GM12878 (cell line): ENCODE data around the gene RNF13. TPM values are rescaled to one million over a fixed set of nuclear protein-coding genes. Genes with fewer than 3 reads are reported as not detected.

Experiments
- ATAC-seq: fragments of 200-7000 bp; cut with Tn5 transposase; 3 replicates; pipeline ENCODE4 v1.9.1; 2020; ENCODE audit warnings: mild to moderate bottlenecking, moderate library complexity
- BruUV-seq: library from RNA; stranded (reverse); fragments of 400-500 nt; replicated peaks from 2 replicates; lab custom pipeline; 2021; lab: Mats Ljungman, UMichigan
- CTCF ChIA-PET: fragments of 300-600 bp; sonication (Branson Sonifier 250); formaldehyde crosslinking; extraction: SDS; loops from one replicate; lab custom pipeline; 2021; ENCODE audit warnings: inconsistent platforms; lab: Yijun Ruan, JAX
- POLR2A ChIA-PET: fragments of 350-600 bp; formaldehyde crosslinking; extraction: SDS; loops from one replicate; lab custom pipeline; 2021; ENCODE audit warnings: inconsistent platforms; lab: Charles Lee
- RAD21 ChIA-PET: fragments of 300-600 bp; sonication (Branson Sonifier 250); formaldehyde crosslinking; loops from one replicate; lab custom pipeline; 2023; ENCODE audit warnings: antibody characterized with exemption; ENCODE audit not compliant: unreplicated experiment; lab: Charles Lee
- SMC1A ChIA-PET: fragments of 300-600 bp; sonication (Branson Sonifier 250); formaldehyde crosslinking; loops from one replicate; lab custom pipeline; 2023; ENCODE audit not compliant: unreplicated experiment, uncharacterized antibody; lab: Charles Lee
- DNase-seq: peaks from one replicate; pipeline ENCODE4 v3.0.0-alpha.2; 2011; ENCODE audit warnings: low read depth, low spot score
- FAIRE-seq: peaks from 3 replicates; lab custom pipeline; 2011; peaks lifted over from hg19 to GRCh38; lab: Jason Lieb, UNC
- H2AFZ ChIP-seq: 2 replicates; pipeline ENCODE4 v1.6.0; 2011; ENCODE audit warnings: low read depth, low read length, control low read depth; ENCODE audit not compliant: control insufficient read depth
- H3K27ac ChIP-seq: 2 replicates; pipeline ENCODE4 v1.5.1; 2011; ENCODE audit warnings: control low read depth; ENCODE audit not compliant: control insufficient read depth, insufficient read depth
- H3K27me3 ChIP-seq, 2 experiments: replicated peaks in 1 of 2; 2 replicates each; pipeline versions ENCODE4 v1.6.0 to v1.6.1; 2011; ENCODE audit warnings: low read length in 1 of 2; ENCODE audit not compliant: control insufficient read depth in 2 of 2, insufficient read depth in 2 of 2
- H3K36me3 ChIP-seq, 2 experiments: 2 replicates each; pipeline ENCODE4 v1.5.1; 2011; ENCODE audit warnings: low read length in 1 of 2; ENCODE audit not compliant: control insufficient read depth in 2 of 2, insufficient read depth in 2 of 2
- H3K4me1 ChIP-seq: 2 replicates; pipeline ENCODE4 v1.6.1; 2011; ENCODE audit warnings: mild to moderate bottlenecking, low read length, moderate library complexity, mixed read lengths; ENCODE audit not compliant: control insufficient read depth, insufficient read depth
- H3K4me2 ChIP-seq: 2 replicates; pipeline ENCODE4 v1.6.0; 2011; ENCODE audit warnings: control low read depth; ENCODE audit not compliant: control insufficient read depth, insufficient read depth
- H3K4me3 ChIP-seq: fragments of 200-600 bp; sonication (generic); 2 replicates; pipeline ENCODE4 v1.5.1; 2016
- H3K79me2 ChIP-seq: 2 replicates; pipeline ENCODE4 v1.6.0; 2011; ENCODE audit warnings: low read length; ENCODE audit not compliant: control insufficient read depth, insufficient read depth
- H3K9ac ChIP-seq: 2 replicates; pipeline ENCODE4 v1.8.0; 2011; ENCODE audit warnings: low read length, control low read depth, mixed read lengths; ENCODE audit not compliant: control insufficient read depth, insufficient read depth
- H3K9me3 ChIP-seq: replicated peaks from 3 replicates; pipeline ENCODE4 v1.5.1; 2011; ENCODE audit warnings: mild to moderate bottlenecking, low read length; ENCODE audit not compliant: control insufficient read depth, insufficient read depth
- H4K20me1 ChIP-seq: 2 replicates; pipeline ENCODE4 v1.6.0; 2011; ENCODE audit not compliant: control insufficient read depth, insufficient read depth
- HCFC1 ChIP-seq: fragments of 150-350 bp; IDR thresholded peaks from 2 replicates; pipeline ENCODE4 v1.6.1; 2014; ENCODE audit warnings: low read length
- LARP7 ChIP-seq: fragments of 450-650 bp; IDR thresholded peaks from 2 replicates; pipeline ENCODE4 v1.6.1; 2017; ENCODE audit warnings: mild to moderate bottlenecking
- NFYB ChIP-seq: IDR thresholded peaks from 2 replicates; pipeline ENCODE4 v1.6.1; 2011; ENCODE audit warnings: low read depth, mild to moderate bottlenecking, low read length, improper control_type of control experiment, moderate library complexity; ENCODE audit not compliant: insufficient read depth
- NRF1 ChIP-seq: conservative IDR thresholded peaks from 2 replicates; pipeline ENCODE4 v1.6.1; 2011; ENCODE audit warnings: mild to moderate bottlenecking, low read depth, low read length, improper control_type of control experiment
- POU2F2 ChIP-seq: IDR thresholded peaks from 3 replicates; pipeline ENCODE4 v1.6.1; 2011; ENCODE audit warnings: low read depth, mild to moderate bottlenecking, low read length, borderline replicate concordance
- SIX5 ChIP-seq: IDR thresholded peaks from 2 replicates; pipeline ENCODE4 v1.6.1; 2011; ENCODE audit warnings: mild to moderate bottlenecking, low read depth, low read length, moderate library complexity; ENCODE audit not compliant: severe bottlenecking
- TAF1 ChIP-seq: IDR thresholded peaks from 2 replicates; pipeline ENCODE4 v1.6.1; 2011; ENCODE audit warnings: mild to moderate bottlenecking, low read depth, low read length, borderline replicate concordance
- ZNF217 ChIP-seq: fragments of 450-650 bp; IDR thresholded peaks from 2 replicates; pipeline ENCODE4 v1.6.1; 2017; ENCODE audit warnings: antibody characterized with exemption, mild to moderate bottlenecking
- WGBS: methylation state at CpG from one replicate; pipeline ENCODE4 v1.1.6; 2016; ENCODE audit warnings: low lambda C conversion rate; ENCODE audit not compliant: insufficient replicate concordance, insufficient coverage; ENCODE audit errors: missing lambda C conversion rate; 5-methylcytosine and 5-hydroxymethylcytosine counted together
- in situ Hi-C: fragments of 300-500 bp; cut with MboI; formaldehyde crosslinking; loops from 9 replicates; pipeline ENCODE4 v1.14.3; 2018; ENCODE audit warnings: mixed read lengths
- intact Hi-C: fragments of 100-400 bp; cut with micrococcal nuclease; formaldehyde crosslinking; loops from one replicate; pipeline ENCODE4 v1.14.2; 2022; ENCODE audit not compliant: unreplicated experiment
- polyA plus RNA-seq, 11 experiments: library from polyadenylated mRNA; depleted of rRNA in 4 of 11; unstranded in 6 of 11; stranded (reverse) in 5 of 11; fragments of >200 nt; fragmentation: Nextera tagmentation in 4 of 11; fragmentation: Illumina TruSeq in 1 of 11; extraction: Ambion mirVana in 4 of 11; extraction: Trizol in 1 of 11; gene quantifications; 1 replicate in 1 of 11; 2 replicates in 10 of 11; pipeline versions ENCODE4 v1.2.1 to v1.2.3, GENCODE V29; 2011 to 2016; ENCODE audit warnings: inconsistent platforms in 2 of 11, missing spikeins in 2 of 11, low read depth in 1 of 11
- total RNA-seq, 4 experiments: library from RNA; depleted of rRNA in 3 of 4; stranded (reverse); fragments of >200 nt in 3 of 4; fragmentation: Illumina TruSeq in 1 of 4; extraction: Trizol in 1 of 4; gene quantifications; 2 replicates each; pipeline versions ENCODE4 v1.2.1 to v1.2.3, GENCODE V29; 2013 to 2021
- TF ChIP-seq, protein P1 (sequence below): IDR thresholded peaks from 2 replicates; pipeline ENCODE4 v1.6.1; 2012; ENCODE audit warnings: improper control_type of control experiment, low read depth, low read length; ENCODE audit not compliant: insufficient replicate concordance
- TF ChIP-seq, protein P2 (sequence below): fragments of 450-650 bp; formaldehyde crosslinking; IDR thresholded peaks from 2 replicates; pipeline ENCODE4 v1.5.0; 2022; ENCODE audit warnings: mild to moderate bottlenecking, missing genetic modification characterization
- TF ChIP-seq, protein P3 (sequence below): fragments of 450-650 bp; IDR thresholded peaks from 2 replicates; pipeline ENCODE4 v1.6.1; 2018; ENCODE audit warnings: borderline replicate concordance, mild to moderate bottlenecking; ENCODE audit not compliant: partially characterized antibody

The RNF13 gene
- total and polyA plus RNA-seq, 10 of the 15 experiments (the other 5 are each of a cell fraction or from before 2014, with no cell fraction given): 18.9 to 73.4 (median 36.7) TPM

DNA sequence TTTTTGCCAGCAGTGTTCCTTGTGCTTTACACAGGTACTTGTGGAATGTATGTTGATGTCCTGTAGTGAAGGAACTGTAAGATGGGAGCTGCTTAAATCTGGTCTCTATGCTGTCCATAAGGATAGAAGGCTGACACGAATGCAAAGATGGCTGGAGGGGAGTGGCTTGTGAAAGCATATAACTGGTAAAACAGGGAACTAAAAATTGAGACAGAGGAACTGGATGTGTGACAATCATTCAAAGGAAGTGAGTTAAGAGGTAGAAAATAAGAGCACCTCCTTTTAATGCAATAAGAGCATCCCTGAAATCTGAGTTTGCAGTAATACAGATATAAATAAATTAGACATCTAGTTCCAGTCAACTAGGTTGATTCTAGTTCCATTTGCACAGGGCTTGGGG is 35.2 kb downstream of the RNF13 start:
- ChIA-PET CTCF (interaction anchor here (0.6 to 2.4 kb wide), 4 partner anchors 31 to 351 kb away, joined by 3 to 5 read pairs (median 4); no protein-coding TSS in a partner anchor), POLR2A (no interaction called here), RAD21 (no interaction called here), SMC1A (interaction anchor here (0.6 kb wide), 1 partner anchor 812 kb away, joined by 3 read pairs; no protein-coding TSS in a partner anchor)
- in situ Hi-C loops: no loop called here
- ATAC-seq: no peak
- Histone ChIP-seq H3K9ac (no peak overlapping the region), H3K79me2 (peaks cover 4% of the 10 kb centered on the region), H3K36me3 (peaks cover 0 to 15% of the 10 kb centered on the region in 2 experiments; a peak in 2 of 4 replicates), H3K27ac (no peak overlapping the region), H3K4me1 (no peaks in the 10 kb centered on the region), H3K9me3 (no peaks in the 10 kb centered on the region; the same call in 2 of the 3 replicates), H2AFZ (no peak overlapping the region), H4K20me1 (peaks cover 3% of the 10 kb centered on the region; the same call in 1 of the 2 replicates), H3K4me3 (no peak overlapping the region), H3K27me3 (no peaks in the 10 kb centered on the region), H3K4me2 (no peak overlapping the region)
- intact Hi-C loops: no loop called here
- WGBS: 0% methylated on average over 1 of the region's 1 CpG
- DNase-seq: no peak
- no TSS peak for BruUV-seq
- no peak for FAIRE-seq
- TF ChIP-seq, protein P1, sequence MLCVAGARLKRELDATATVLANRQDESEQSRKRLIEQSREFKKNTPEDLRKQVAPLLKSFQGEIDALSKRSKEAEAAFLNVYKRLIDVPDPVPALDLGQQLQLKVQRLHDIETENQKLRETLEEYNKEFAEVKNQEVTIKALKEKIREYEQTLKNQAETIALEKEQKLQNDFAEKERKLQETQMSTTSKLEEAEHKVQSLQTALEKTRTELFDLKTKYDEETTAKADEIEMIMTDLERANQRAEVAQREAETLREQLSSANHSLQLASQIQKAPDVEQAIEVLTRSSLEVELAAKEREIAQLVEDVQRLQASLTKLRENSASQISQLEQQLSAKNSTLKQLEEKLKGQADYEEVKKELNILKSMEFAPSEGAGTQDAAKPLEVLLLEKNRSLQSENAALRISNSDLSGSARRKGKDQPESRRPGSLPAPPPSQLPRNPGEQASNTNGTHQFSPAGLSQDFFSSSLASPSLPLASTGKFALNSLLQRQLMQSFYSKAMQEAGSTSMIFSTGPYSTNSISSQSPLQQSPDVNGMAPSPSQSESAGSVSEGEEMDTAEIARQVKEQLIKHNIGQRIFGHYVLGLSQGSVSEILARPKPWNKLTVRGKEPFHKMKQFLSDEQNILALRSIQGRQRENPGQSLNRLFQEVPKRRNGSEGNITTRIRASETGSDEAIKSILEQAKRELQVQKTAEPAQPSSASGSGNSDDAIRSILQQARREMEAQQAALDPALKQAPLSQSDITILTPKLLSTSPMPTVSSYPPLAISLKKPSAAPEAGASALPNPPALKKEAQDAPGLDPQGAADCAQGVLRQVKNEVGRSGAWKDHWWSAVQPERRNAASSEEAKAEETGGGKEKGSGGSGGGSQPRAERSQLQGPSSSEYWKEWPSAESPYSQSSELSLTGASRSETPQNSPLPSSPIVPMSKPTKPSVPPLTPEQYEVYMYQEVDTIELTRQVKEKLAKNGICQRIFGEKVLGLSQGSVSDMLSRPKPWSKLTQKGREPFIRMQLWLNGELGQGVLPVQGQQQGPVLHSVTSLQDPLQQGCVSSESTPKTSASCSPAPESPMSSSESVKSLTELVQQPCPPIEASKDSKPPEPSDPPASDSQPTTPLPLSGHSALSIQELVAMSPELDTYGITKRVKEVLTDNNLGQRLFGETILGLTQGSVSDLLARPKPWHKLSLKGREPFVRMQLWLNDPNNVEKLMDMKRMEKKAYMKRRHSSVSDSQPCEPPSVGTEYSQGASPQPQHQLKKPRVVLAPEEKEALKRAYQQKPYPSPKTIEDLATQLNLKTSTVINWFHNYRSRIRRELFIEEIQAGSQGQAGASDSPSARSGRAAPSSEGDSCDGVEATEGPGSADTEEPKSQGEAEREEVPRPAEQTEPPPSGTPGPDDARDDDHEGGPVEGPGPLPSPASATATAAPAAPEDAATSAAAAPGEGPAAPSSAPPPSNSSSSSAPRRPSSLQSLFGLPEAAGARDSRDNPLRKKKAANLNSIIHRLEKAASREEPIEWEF: no peak
- TF ChIP-seq POU2F2: no peak
- no peak for TF ChIP-seq SIX5
- no peak for TF ChIP-seq ZNF217
- TF ChIP-seq NFYB: no peak
- TF ChIP-seq TAF1: no peak
- TF ChIP-seq, protein P2, sequence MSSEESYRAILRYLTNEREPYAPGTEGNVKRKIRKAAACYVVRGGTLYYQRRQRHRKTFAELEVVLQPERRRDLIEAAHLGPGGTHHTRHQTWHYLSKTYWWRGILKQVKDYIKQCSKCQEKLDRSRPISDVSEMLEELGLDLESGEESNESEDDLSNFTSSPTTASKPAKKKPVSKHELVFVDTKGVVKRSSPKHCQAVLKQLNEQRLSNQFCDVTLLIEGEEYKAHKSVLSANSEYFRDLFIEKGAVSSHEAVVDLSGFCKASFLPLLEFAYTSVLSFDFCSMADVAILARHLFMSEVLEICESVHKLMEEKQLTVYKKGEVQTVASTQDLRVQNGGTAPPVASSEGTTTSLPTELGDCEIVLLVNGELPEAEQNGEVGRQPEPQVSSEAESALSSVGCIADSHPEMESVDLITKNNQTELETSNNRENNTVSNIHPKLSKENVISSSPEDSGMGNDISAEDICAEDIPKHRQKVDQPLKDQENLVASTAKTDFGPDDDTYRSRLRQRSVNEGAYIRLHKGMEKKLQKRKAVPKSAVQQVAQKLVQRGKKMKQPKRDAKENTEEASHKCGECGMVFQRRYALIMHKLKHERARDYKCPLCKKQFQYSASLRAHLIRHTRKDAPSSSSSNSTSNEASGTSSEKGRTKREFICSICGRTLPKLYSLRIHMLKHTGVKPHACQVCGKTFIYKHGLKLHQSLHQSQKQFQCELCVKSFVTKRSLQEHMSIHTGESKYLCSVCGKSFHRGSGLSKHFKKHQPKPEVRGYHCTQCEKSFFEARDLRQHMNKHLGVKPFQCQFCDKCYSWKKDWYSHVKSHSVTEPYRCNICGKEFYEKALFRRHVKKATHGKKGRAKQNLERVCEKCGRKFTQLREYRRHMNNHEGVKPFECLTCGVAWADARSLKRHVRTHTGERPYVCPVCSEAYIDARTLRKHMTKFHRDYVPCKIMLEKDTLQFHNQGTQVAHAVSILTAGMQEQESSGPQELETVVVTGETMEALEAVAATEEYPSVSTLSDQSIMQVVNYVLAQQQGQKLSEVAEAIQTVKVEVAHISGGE (CRISPR knock-in tag): no peak
- TF ChIP-seq HCFC1: no peak
- TF ChIP-seq, protein P3, sequence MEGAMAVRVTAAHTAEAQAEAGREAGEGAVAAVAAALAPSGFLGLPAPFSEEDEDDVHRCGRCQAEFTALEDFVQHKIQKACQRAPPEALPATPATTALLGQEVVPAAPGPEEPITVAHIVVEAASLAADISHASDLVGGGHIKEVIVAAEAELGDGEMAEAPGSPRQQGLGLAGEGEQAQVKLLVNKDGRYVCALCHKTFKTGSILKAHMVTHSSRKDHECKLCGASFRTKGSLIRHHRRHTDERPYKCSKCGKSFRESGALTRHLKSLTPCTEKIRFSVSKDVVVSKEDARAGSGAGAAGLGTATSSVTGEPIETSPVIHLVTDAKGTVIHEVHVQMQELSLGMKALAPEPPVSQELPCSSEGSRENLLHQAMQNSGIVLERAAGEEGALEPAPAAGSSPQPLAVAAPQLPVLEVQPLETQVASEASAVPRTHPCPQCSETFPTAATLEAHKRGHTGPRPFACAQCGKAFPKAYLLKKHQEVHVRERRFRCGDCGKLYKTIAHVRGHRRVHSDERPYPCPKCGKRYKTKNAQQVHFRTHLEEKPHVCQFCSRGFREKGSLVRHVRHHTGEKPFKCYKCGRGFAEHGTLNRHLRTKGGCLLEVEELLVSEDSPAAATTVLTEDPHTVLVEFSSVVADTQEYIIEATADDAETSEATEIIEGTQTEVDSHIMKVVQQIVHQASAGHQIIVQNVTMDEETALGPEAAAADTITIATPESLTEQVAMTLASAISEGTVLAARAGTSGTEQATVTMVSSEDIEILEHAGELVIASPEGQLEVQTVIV: no peak
- TF ChIP-seq LARP7: no peak
- TF ChIP-seq NRF1: no peak
